ENCODE measurements around the gene LCNL1.

The LCNL1 gene

GRCh38 chr9:136969774-136970173, 13.0 kb upstream of the LCNL1 start:
- Histone ChIP-seq H4K20me1 (ENCODE audit: insufficient read depth, low read length, poor library complexity, severe bottlenecking) (no peaks in the 10 kb centered on the region), H3K4me1 (ENCODE audit: insufficient read depth, low read length, poor library complexity, severe bottlenecking) (peaks cover 9% of the 10 kb centered on the region), H3F3A (ENCODE audit: low read depth) (no peaks in the 10 kb centered on the region), H3K4me3 (ENCODE audit: low read length, poor library complexity, severe bottlenecking) (no peak overlapping the region), H3K9ac (ENCODE audit: low read depth, low read length, poor library complexity, severe bottlenecking) (no peak overlapping the region), H2AFZ (ENCODE audit: low read length) (no peak overlapping the region), H3K27me3 (ENCODE audit: insufficient read depth, low read length, poor library complexity, severe bottlenecking) (no peaks in the 10 kb centered on the region), H3K4me2 (ENCODE audit: low read depth, low read length, poor library complexity, severe bottlenecking) (no peak overlapping the region), H3K79me2 (ENCODE audit: insufficient read depth, low read length) (no peaks in the 10 kb centered on the region), H3K9me3 (ENCODE audit: insufficient read depth, low read depth, low read length) (no peaks in the 10 kb centered on the region), H3K9me2 (replicated peaks; ENCODE audit: low read depth, low read length) (no peaks in the 10 kb centered on the region), H3K36me3 (ENCODE audit: insufficient read depth, low read length) (no peaks in the 10 kb centered on the region)
- TF ChIP-seq EZH2phosphoT487 (IDR thresholded peaks at IDR 0.05; ENCODE audit: borderline replicate concordance) (no peak), CTCF (conservative IDR thresholded peaks at IDR 0.05; ENCODE audit: low read length) (no peak)

GRCh38 chr9:136970361-136970760, 12.4 kb upstream of the LCNL1 start:
- no peaks in the 10 kb centered on the region for H3K79me2 ChIP-seq (ENCODE audit: insufficient read depth, low read length)
- H3K36me3 ChIP-seq (ENCODE audit: insufficient read depth, low read length), result no peaks in the 10 kb centered on the region
- H3K9me3 ChIP-seq (ENCODE audit: insufficient read depth, low read depth, low read length), result no peaks in the 10 kb centered on the region
- H3K9ac ChIP-seq (ENCODE audit: low read depth, low read length, poor library complexity, severe bottlenecking), result no peak overlapping the region
- no peaks in the 10 kb centered on the region for H3K27me3 ChIP-seq (ENCODE audit: insufficient read depth, low read length, poor library complexity, severe bottlenecking)
- H3K4me1 ChIP-seq (ENCODE audit: insufficient read depth, low read length, poor library complexity, severe bottlenecking), result peaks cover 13% of the 10 kb centered on the region
- no peak overlapping the region for H2AFZ ChIP-seq (ENCODE audit: low read length)
- no peaks in the 10 kb centered on the region for H3F3A ChIP-seq (ENCODE audit: low read depth)
- no peaks in the 10 kb centered on the region for H4K20me1 ChIP-seq (ENCODE audit: insufficient read depth, low read length, poor library complexity, severe bottlenecking)
- TF ChIP-seq EZH2phosphoT487 (IDR thresholded peaks at IDR 0.05; ENCODE audit: borderline replicate concordance) (no peak), CTCF (conservative IDR thresholded peaks at IDR 0.05; ENCODE audit: low read length) (no peak)
- no peak overlapping the region for H3K4me3 ChIP-seq (ENCODE audit: low read length, poor library complexity, severe bottlenecking)
- H3K9me2 ChIP-seq (replicated peaks; ENCODE audit: low read depth, low read length), result no peaks in the 10 kb centered on the region
- no peak overlapping the region for H3K4me2 ChIP-seq (ENCODE audit: low read depth, low read length, poor library complexity, severe bottlenecking)

- Histone ChIP-seq H3K4me2 (ENCODE audit: low read depth, low read length, poor library complexity, severe bottlenecking) (no peak overlapping the region), H3K79me2 (ENCODE audit: insufficient read depth, low read length) (no peaks in the 10 kb centered on the region), H2AFZ (ENCODE audit: low read length) (no peak overlapping the region), H3K36me3 (ENCODE audit: insufficient read depth, low read length) (no peaks in the 10 kb centered on the region), H3K27me3 (ENCODE audit: insufficient read depth, low read length, poor library complexity, severe bottlenecking) (no peaks in the 10 kb centered on the region), H3K9me3 (ENCODE audit: insufficient read depth, low read depth, low read length) (no peaks in the 10 kb centered on the region), H4K20me1 (ENCODE audit: insufficient read depth, low read length, poor library complexity, severe bottlenecking) (no peaks in the 10 kb centered on the region), H3F3A (ENCODE audit: low read depth) (no peaks in the 10 kb centered on the region), H3K4me3 (ENCODE audit: low read length, poor library complexity, severe bottlenecking) (no peak overlapping the region), H3K9me2 (replicated peaks; ENCODE audit: low read depth, low read length) (no peaks in the 10 kb centered on the region), H3K4me1 (ENCODE audit: insufficient read depth, low read length, poor library complexity, severe bottlenecking) (peaks cover 5% of the 10 kb centered on the region), H3K9ac (ENCODE audit: low read depth, low read length, poor library complexity, severe bottlenecking) (no peak overlapping the region)
- TF ChIP-seq EZH2phosphoT487 (IDR thresholded peaks at IDR 0.05; ENCODE audit: borderline replicate concordance) (no peak), CTCF (conservative IDR thresholded peaks at IDR 0.05; ENCODE audit: low read length) (no peak)
Measured at GRCh38 chr9:136971746-136972145, 11.0 kb upstream of the LCNL1 start.

Data from Loucy (cell line).